GM19438 (cell line): ENCODE data around the gene USP17L19.
"Not testable (repeated sequence)": the region's sequence is repeated elsewhere in the genome, so short reads cannot be mapped to it uniquely, and the experiment has no call there.

Experiments used
- ATAC-seq: cut with Tn5 transposase; IDR thresholded peaks from one replicate; pipeline ENCODE4 v1.9.1; 2021; ENCODE audit warnings: low read depth; ENCODE audit not compliant: unreplicated experiment

The USP17L19 gene

GRCh38 chr4:9253078-9253477 is at the start of gene USP17L19:
Gene USP17L19 (plus strand): TSS chr4:9253378. CDS start chr4:9253378, 0 bp downstream.
- not testable (repeated sequence) for ATAC-seq

- not testable (repeated sequence) for ATAC-seq
Observed at GRCh38 chr4:9210357-9210756, 42.8 kb upstream of the USP17L19 start, which contains the start of gene USP17L10. Gene USP17L10 (plus strand): TSS chr4:9210657. CDS start chr4:9210657, 0 bp downstream.

GRCh38 chr4:9214701-9215100 is 38.5 kb upstream of the USP17L19 start:
- not testable (repeated sequence) for ATAC-seq

GRCh38 chr4:9215105-9215504 is 38.1 kb upstream of the USP17L19 start, which contains the start of gene USP17L11:
Gene USP17L11 (plus strand): TSS chr4:9215405. CDS start chr4:9215405, 0 bp downstream.
- ATAC-seq, result not testable (repeated sequence)

- not testable (repeated sequence) for ATAC-seq
Observed at GRCh38 chr4:9219852-9220251, 33.3 kb upstream of the USP17L19 start, which contains the start of gene USP17L12. Gene USP17L12 (plus strand): TSS chr4:9220152. CDS start chr4:9220152, 0 bp downstream.

- ATAC-seq, result not testable (repeated sequence)
Observed at GRCh38 chr4:9224596-9224995, 28.6 kb upstream of the USP17L19 start, which contains the start of gene USP17L13. Gene USP17L13 (plus strand): TSS chr4:9224896. CDS start chr4:9224896, 0 bp downstream.

GRCh38 chr4:9230249-9230648 is 22.9 kb upstream of the USP17L19 start:
- not testable (repeated sequence) for ATAC-seq

- ATAC-seq, result not testable (repeated sequence)
Observed at GRCh38 chr4:9234085-9234484, 19.1 kb upstream of the USP17L19 start, which contains the start of gene USP17L15. Gene USP17L15 (plus strand): TSS chr4:9234385. CDS start chr4:9234385, 0 bp downstream.

- not testable (repeated sequence) for ATAC-seq
Observed at GRCh38 chr4:9238461-9238860, 14.7 kb upstream of the USP17L19 start.

- ATAC-seq, result not testable (repeated sequence)
Observed at GRCh38 chr4:9243579-9243978, 9.6 kb upstream of the USP17L19 start, which contains the start of gene USP17L17. Gene USP17L17 (plus strand): TSS chr4:9243879. CDS start chr4:9243879, 0 bp downstream.

- ATAC-seq, result not testable (repeated sequence)
Observed at GRCh38 chr4:9247953-9248680, 5.1 kb upstream of the USP17L19 start, which contains the start of gene USP17L18. Gene USP17L18 (plus strand): TSS chr4:9248630. CDS start chr4:9248630, 0 bp downstream.

- ATAC-seq, result not testable (repeated sequence)
Observed at GRCh38 chr4:9257824-9258223, 4.6 kb downstream of the USP17L19 start, which contains the start of gene USP17L20. Gene USP17L20 (plus strand): TSS chr4:9258124. CDS start chr4:9258124, 0 bp downstream.

- not testable (repeated sequence) for ATAC-seq
Observed at GRCh38 chr4:9262572-9262971, 9.4 kb downstream of the USP17L19 start, which contains the start of gene USP17L21. Gene USP17L21 (plus strand): TSS chr4:9262872. CDS start chr4:9262872, 0 bp downstream.

- not testable (repeated sequence) for ATAC-seq
Observed at GRCh38 chr4:9267319-9267718, 14.1 kb downstream of the USP17L19 start, which contains the start of gene USP17L22. Gene USP17L22 (plus strand): TSS chr4:9267619. CDS start chr4:9267619, 0 bp downstream.

- not testable (repeated sequence) for ATAC-seq
Observed at GRCh38 chr4:9271719-9272118, 18.5 kb downstream of the USP17L19 start.
